Measurements from ENCODE around the gene EML4.
"Not testable (repeated sequence)": the region's sequence is repeated elsewhere in the genome, so short reads cannot be mapped to it uniquely, and the experiment has no call there.

The EML4 gene

GRCh38 chr2:42172566-42172965, 3.4 kb downstream of the EML4 start:
- DNase-seq (ENCODE audit: low read depth): no peak

DNA sequence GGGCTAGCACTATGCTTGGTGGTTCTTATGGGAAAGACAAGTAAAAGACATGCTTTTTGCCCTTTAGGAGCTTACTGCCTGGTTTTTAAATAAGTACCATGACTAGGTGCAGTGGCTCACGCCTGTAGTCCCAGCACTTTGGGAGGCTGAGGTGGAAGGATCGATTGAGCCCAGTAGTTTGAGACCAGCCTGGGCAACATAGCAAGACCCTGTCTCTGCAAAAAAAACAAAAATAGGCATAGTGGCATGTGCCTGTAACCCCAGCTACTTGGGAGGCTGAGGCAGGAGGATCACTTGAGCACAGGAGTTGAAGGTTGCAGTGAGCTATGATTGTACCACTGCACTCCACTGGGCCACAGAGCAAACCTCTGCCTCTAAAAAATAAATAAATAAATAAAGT, 4.3 kb downstream of the EML4 start:
- not testable (repeated sequence) for DNase-seq (ENCODE audit: low read depth)

- no peak for DNase-seq (ENCODE audit: low read depth)
Observed at GRCh38 chr2:42176992-42177738, 8.0 kb downstream of the EML4 start.

DNA sequence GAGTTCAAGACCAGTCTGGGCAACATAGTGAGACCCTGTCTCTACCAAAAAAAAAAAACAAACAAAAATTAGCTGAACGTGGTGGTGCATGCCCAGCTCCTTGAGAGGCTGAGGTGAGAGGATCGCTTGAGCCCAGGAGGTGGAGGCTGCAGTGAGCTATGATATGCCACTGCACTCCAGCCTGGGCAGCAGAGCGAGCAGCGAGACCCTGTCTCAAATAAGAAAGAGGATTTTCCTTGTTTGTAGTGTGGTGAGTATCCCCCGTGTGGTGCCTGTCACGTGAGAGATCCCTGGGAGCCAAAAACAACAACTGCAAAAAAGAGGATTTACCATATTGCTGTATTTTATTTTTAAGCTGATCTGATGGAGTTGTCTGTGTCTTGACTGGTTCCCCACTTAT, 9.2 kb downstream of the EML4 start:
- no peak for DNase-seq (ENCODE audit: low read depth)

DNA sequence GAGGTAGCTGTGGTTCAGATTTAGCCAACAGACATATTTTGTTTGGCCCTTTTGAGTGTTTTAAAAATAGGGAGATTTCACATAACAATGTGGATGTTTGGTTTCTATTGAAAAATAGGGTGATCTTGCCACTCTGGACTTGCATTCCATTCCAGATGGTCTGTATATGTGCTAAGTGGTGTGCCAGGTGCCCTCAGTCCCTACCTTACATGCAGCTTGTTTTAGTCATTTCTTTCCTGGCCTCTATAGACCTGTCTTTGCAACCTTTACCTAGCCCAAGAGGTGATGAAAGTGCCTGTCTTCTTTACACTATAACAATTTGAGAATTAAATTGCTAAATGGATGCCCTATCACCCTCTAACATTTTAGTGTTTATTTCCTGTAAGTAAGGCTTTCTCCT, 11.1 kb downstream of the EML4 start:
- DNase-seq (ENCODE audit: low read depth): no peak

GRCh38 chr2:42182654-42183308, 13.6 kb downstream of the EML4 start:
- DNase-seq (ENCODE audit: low read depth): no peak

DNA sequence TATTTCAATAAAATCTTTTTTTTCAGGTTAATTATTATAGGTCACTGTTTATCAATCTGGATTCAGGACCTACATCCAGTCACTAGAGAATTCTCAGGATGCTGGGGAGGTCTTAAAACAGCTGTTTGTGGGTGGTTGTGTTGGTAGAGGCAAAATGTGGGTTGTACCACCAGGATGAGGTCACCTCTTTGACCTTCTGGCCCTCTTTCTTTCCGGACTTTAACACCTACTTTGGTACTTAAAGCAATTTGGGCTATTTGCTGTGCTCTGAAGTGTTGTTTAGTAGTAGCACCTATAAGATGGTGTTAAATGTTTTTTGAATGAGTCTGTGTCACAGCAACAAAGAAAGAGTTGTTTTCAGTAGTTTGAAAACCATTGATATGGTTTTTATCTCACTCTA, 14.6 kb downstream of the EML4 start:
- no peak for DNase-seq (ENCODE audit: low read depth)

DNA sequence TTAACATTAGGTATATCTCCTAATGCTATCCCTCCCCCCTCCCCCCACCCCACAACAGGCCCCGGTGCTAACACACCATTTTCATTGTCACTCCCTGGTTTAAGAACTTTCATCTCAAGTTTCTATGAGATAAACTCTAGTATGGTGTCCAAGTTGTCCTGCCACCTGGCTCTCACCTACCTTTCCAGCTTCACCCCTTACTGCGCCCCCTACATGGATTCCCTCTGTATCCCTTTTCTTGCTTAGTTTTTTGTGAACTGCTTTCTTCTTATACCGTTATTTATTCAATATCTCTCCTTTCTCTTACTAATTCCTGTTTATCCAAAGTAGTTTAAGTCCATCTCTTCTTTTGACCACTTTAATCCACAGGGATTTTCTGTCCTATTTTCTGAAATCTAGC, 15.2 kb downstream of the EML4 start:
- DNase-seq (ENCODE audit: low read depth): no peak

GRCh38 chr2:42185220-42185921, 16.2 kb downstream of the EML4 start:
- DNase-seq (ENCODE audit: low read depth): no peak

- no peak for DNase-seq (ENCODE audit: low read depth)
Observed at GRCh38 chr2:42186366-42186765, 17.2 kb downstream of the EML4 start.

- no peak for DNase-seq (ENCODE audit: low read depth)
Observed at GRCh38 chr2:42186945-42187632, 17.9 kb downstream of the EML4 start.

- no peak for DNase-seq (ENCODE audit: low read depth)
Observed at GRCh38 chr2:42187886-42188285, 18.7 kb downstream of the EML4 start.

- no peak for DNase-seq (ENCODE audit: low read depth)
Observed at GRCh38 chr2:42189235-42189566, 20.0 kb downstream of the EML4 start.

DNA sequence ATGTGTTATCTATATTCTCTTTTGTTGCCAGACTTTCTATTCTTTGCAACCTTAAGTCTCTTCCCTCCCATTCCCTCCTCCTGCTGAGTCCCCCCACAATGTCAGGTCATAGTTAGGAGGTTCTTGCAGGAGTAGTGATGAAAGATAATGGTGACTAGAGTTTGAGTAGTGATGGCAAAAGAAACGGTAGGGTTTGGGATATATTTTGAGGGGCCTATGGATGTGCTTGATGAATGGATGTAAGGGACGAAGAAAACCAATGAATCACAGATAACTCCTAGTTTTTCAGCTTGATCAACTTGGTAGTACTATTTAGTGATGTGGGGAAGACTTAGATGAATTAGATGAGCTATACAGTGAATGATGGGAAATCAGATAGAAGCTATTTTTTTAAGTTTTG, 21.0 kb downstream of the EML4 start:
- DNase-seq (ENCODE audit: low read depth): no peak

GRCh38 chr2:42191285-42192009, 22.3 kb downstream of the EML4 start:
- no peak for DNase-seq (ENCODE audit: low read depth)

GRCh38 chr2:42192010-42192373, 22.8 kb downstream of the EML4 start:
- no peak for DNase-seq (ENCODE audit: low read depth)

GRCh38 chr2:42192652-42193566, 23.8 kb downstream of the EML4 start:
- DNase-seq (ENCODE audit: low read depth): no peak

DNA sequence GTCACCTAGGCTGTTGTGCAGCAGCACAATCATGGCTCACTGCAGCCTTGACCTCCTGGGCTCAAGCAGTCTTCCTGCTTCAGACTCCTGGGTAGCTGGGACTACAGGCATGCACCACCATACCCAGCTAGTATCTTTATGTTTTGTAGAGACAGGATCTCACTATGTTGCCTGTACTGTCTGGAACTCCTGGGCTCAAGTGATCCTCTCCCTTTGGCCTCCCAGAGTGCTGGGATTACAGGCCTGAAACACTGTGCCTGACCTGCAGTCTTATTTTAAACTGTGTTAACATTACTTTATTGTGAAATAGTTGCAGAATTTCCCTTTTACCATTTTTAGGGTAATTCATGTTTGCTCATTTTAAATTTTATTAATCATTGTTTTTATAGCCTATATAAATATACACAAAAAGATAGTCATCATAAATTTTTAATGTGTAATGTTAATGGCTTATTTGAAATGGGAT, 24.6 kb downstream of the EML4 start:
- no peak for DNase-seq (ENCODE audit: low read depth)

DNA sequence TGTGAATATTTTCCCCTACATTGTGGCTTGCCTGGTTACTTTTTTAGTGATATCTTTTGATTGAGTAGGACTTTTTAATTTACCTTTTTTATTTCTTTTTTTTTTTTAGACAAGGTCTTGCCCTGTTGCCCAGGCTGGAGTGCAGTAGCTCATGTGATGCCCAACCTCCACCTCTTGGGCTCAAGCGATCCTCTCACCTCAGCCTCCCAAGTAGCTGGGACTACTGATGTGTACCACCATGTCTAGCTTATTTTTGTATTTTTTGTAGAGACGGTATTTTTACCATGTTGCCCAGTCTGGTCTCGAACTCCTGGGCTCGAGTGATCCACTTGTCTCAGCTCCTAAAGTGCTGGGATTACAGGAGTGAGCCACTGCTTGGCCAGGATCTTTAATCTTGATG, 25.3 kb downstream of the EML4 start:
- DNase-seq (ENCODE audit: low read depth): no peak

DNA sequence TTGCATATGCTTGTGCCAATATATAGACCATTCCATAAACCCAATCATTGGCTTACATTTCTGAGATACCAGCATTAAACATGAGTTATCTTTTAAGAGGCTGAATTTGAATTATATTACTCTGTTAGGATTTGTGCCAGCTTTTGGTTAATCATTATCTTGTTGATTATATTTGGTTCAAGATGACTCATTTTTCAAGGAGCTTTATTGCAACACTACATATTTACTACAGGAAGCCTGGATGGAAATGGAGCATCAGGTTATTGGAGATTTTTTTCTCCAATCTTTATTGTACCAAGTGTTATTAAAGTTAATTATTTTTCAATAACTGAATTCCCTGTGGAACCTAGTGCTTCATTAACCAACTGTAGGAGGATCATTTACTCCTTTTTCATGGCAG, 26.4 kb downstream of the EML4 start:
- no peak for DNase-seq (ENCODE audit: low read depth)

GRCh38 chr2:42196070-42196402, 26.9 kb downstream of the EML4 start:
- DNase-seq (ENCODE audit: low read depth): no peak

All from stimulated activated CD8-positive, alpha-beta memory T cell treated with anti-CD3 and anti-CD28 coated beads, Interleukin-7, amount 100 ng/mL, for 24 hours (primary cell).